H9 (cell line): ENCODE measurements around the gene STARD7. TPM values are rescaled to one million over a fixed set of nuclear protein-coding genes. Genes with fewer than 3 reads are reported as not detected.

Source experiments
- DNase-seq: peaks from one replicate; pipeline ENCODE4 v3.0.0-alpha.2; 2017
- H2AFZ ChIP-seq: one replicate; pipeline ENCODE4 v1.6.1; 2013; ENCODE audit warnings: mild to moderate bottlenecking, low read length, control low read depth, moderate library complexity
- H2AK5ac ChIP-seq: 2 replicates; pipeline ENCODE4 v1.6.1; 2013; ENCODE audit warnings: low read length, control low read depth, mixed read lengths; ENCODE audit not compliant: insufficient read length
- H2BK120ac ChIP-seq: one replicate; pipeline ENCODE4 v1.6.1; 2013; ENCODE audit warnings: low read depth, mild to moderate bottlenecking, low read length, control low read depth, inconsistent platforms; ENCODE audit not compliant: poor library complexity, severe bottlenecking
- H2BK12ac ChIP-seq: 2 replicates; pipeline ENCODE4 v1.6.1; 2013; ENCODE audit warnings: low read length, control low read depth, mixed read lengths, low read depth; ENCODE audit not compliant: insufficient read length
- H2BK15ac ChIP-seq: 2 replicates; pipeline ENCODE4 v1.6.1; 2013; ENCODE audit warnings: low read depth, low read length, control low read depth
- H2BK20ac ChIP-seq: one replicate; pipeline ENCODE4 v1.6.1; 2013; ENCODE audit warnings: low read depth, mild to moderate bottlenecking, low read length, control low read depth, inconsistent platforms; ENCODE audit not compliant: poor library complexity, severe bottlenecking
- H2BK5ac ChIP-seq: 2 replicates; pipeline ENCODE4 v1.6.1; 2013; ENCODE audit warnings: low read length, control low read depth, mixed read lengths; ENCODE audit not compliant: insufficient read length
- H3K14ac ChIP-seq: 2 replicates; pipeline ENCODE4 v1.6.1; 2013; ENCODE audit warnings: low read length, control low read depth; ENCODE audit not compliant: insufficient read depth
- H3K18ac ChIP-seq: 2 replicates; pipeline ENCODE4 v1.6.1; 2013; ENCODE audit warnings: low read depth, mild to moderate bottlenecking, mixed read lengths, low read length, control low read depth; ENCODE audit not compliant: insufficient read length
- H3K23ac ChIP-seq: 2 replicates; pipeline ENCODE4 v1.6.1; 2013; ENCODE audit warnings: low read length, control low read depth, mixed read lengths, low read depth; ENCODE audit not compliant: insufficient read length
- H3K23me2 ChIP-seq: 2 replicates; pipeline ENCODE4 v1.6.1; 2013; ENCODE audit warnings: low read depth, mild to moderate bottlenecking, mixed read lengths, low read length, control low read depth; ENCODE audit not compliant: insufficient read length, poor library complexity, severe bottlenecking
- H3K27ac ChIP-seq: 2 replicates; pipeline ENCODE4 v1.5.1; 2013; ENCODE audit warnings: low read length, control low read depth, mixed read lengths, low read depth; ENCODE audit not compliant: insufficient read length
- H3K27me3 ChIP-seq: 2 replicates; pipeline ENCODE4 v1.6.1; 2013; ENCODE audit warnings: low read length, control low read depth, inconsistent platforms; ENCODE audit not compliant: insufficient read depth
- H3K4ac ChIP-seq: 2 replicates; pipeline ENCODE4 v1.6.1; 2013; ENCODE audit warnings: low read depth, mild to moderate bottlenecking, control low read depth, inconsistent platforms, low read length, moderate library complexity
- H3K4me1 ChIP-seq: 2 replicates; pipeline ENCODE4 v1.6.1; 2013; ENCODE audit warnings: low read length, control low read depth, inconsistent platforms; ENCODE audit not compliant: insufficient read depth
- H3K4me2 ChIP-seq: 2 replicates; pipeline ENCODE4 v1.6.1; 2013; ENCODE audit warnings: low read length, control low read depth, mixed read lengths; ENCODE audit not compliant: insufficient read length, insufficient read depth
- H3K56ac ChIP-seq: 2 replicates; pipeline ENCODE4 v1.6.1; 2013; ENCODE audit warnings: low read depth, mild to moderate bottlenecking, mixed read lengths, low read length, control low read depth; ENCODE audit not compliant: insufficient read length
- H3K79me1 ChIP-seq: 2 replicates; pipeline ENCODE4 v1.6.1; 2013; ENCODE audit warnings: low read depth, mild to moderate bottlenecking, moderate library complexity, low read length, control low read depth, inconsistent platforms; ENCODE audit not compliant: insufficient read depth, poor library complexity, severe bottlenecking
- H3K79me2 ChIP-seq: 2 replicates; pipeline ENCODE4 v1.6.1; 2013; ENCODE audit warnings: low read length, control low read depth, inconsistent platforms; ENCODE audit not compliant: insufficient read depth
- H3K9ac ChIP-seq: 2 replicates; pipeline ENCODE4 v1.6.1; 2013; ENCODE audit warnings: low read length, control low read depth, mixed read lengths; ENCODE audit not compliant: insufficient read length; ENCODE audit errors: extremely low read depth
- H3K9me3 ChIP-seq: one replicate; pipeline ENCODE4 v1.6.1; 2013; ENCODE audit warnings: low read depth, low read length, inconsistent platforms; ENCODE audit not compliant: control insufficient read depth
- H3T11ph ChIP-seq: one replicate; pipeline ENCODE4 v1.6.1; 2013; ENCODE audit warnings: mild to moderate bottlenecking, low read length, control low read depth, inconsistent platforms
- H4K20me1 ChIP-seq: one replicate; pipeline ENCODE4 v1.6.1; 2013; ENCODE audit not compliant: control insufficient read depth, insufficient read length, insufficient read depth
- H4K5ac ChIP-seq: 2 replicates; pipeline ENCODE4 v1.6.1; 2013; ENCODE audit warnings: low read depth, mild to moderate bottlenecking, mixed read lengths, low read length, control low read depth; ENCODE audit not compliant: insufficient read length
- H4K8ac ChIP-seq: replicated peaks from 2 replicates; pipeline ENCODE4 v1.6.1; 2013; ENCODE audit warnings: low read length, control low read depth, mixed read lengths, low read depth; ENCODE audit not compliant: insufficient read length
- H4K91ac ChIP-seq: 2 replicates; pipeline ENCODE4 v1.6.1; 2013; ENCODE audit warnings: low read depth, mild to moderate bottlenecking, moderate library complexity, mixed read lengths, low read length, control low read depth; ENCODE audit not compliant: insufficient read length
- H3K27ac Mint-ChIP-seq, 3 experiments: 2 replicates in 2 of 3; 3 replicates in 1 of 3; pipeline ENCODE4 v1.8.0; 2020 to 2021; ENCODE audit warnings: mixed read lengths in 3 of 3, mild to moderate bottlenecking in 1 of 3, moderate library complexity in 1 of 3
- H3K27me3 Mint-ChIP-seq: 2 replicates; pipeline ENCODE4 v1.8.0; 2021; ENCODE audit warnings: low read depth, mild to moderate bottlenecking, moderate library complexity, mixed read lengths
- H3K36me3 Mint-ChIP-seq, 3 experiments: 2 replicates in 2 of 3; 3 replicates in 1 of 3; pipeline ENCODE4 v1.8.0; 2020 to 2021; ENCODE audit warnings: low read depth in 3 of 3, mixed read lengths in 3 of 3; ENCODE audit not compliant: insufficient read depth in 1 of 3
- H3K4me1 Mint-ChIP-seq, 2 experiments: 2 replicates each; pipeline ENCODE4 v1.8.0; 2020; ENCODE audit warnings: mixed read lengths in 2 of 2
- H3K4me3 Mint-ChIP-seq, 2 experiments: 2 replicates in 1 of 2; 3 replicates in 1 of 2; pipeline ENCODE4 v1.8.0; 2020 to 2021; ENCODE audit warnings: mild to moderate bottlenecking in 2 of 2, mixed read lengths in 2 of 2, moderate library complexity in 1 of 2
- H3K9me3 Mint-ChIP-seq, 2 experiments: 2 replicates in 1 of 2; 3 replicates in 1 of 2; pipeline ENCODE4 v1.8.0; 2020; ENCODE audit warnings: mild to moderate bottlenecking in 2 of 2, mixed read lengths in 2 of 2, moderate library complexity in 1 of 2
- WGBS: extraction: QIAGEN DNeasy Blood & Tissue Kit; methylation state at CpG from one replicate; pipeline ENCODE4 v1.1.7; 2013; ENCODE audit warnings: missing lambda C conversion rate, low lambda C conversion rate, mixed read lengths; ENCODE audit not compliant: insufficient read length; ENCODE audit errors: extremely low coverage; 5-methylcytosine and 5-hydroxymethylcytosine counted together
- total RNA-seq: library from RNA; stranded (reverse); gene quantifications from 2 replicates; pipeline ENCODE4 v1.2.1, GENCODE V29; 2021
- TF ChIP-seq, protein P1 (sequence below): fragments of 200-600 bp; sonication (generic); conservative IDR thresholded peaks from 3 replicates; pipeline ENCODE4 v1.8.0; 2021; ENCODE audit warnings: antibody characterized with exemption, mild to moderate bottlenecking

The STARD7 gene
- total RNA-seq, 1 experiment from 2014 or later = 212 TPM

- no peak overlapping the region for H4K91ac ChIP-seq
- H2AFZ ChIP-seq = no peak overlapping the region
- H3K79me2 ChIP-seq = no peaks in the 10 kb centered on the region
- Mint-ChIP-seq H3K27me3 (no peaks in the 10 kb centered on the region), H3K9me3 (no peaks in the 10 kb centered on the region), H3K4me3 (no peak overlapping the region), H3K36me3 (peaks cover 28 to 51% (median 47%) of the 10 kb centered on the region in 3 experiments), H3K4me1 (no peaks in the 10 kb centered on the region), H3K27ac (peak overlapping the region in 1 of 3 experiments; percentile 12; a peak in 1 of 7 replicates)
- TF ChIP-seq, protein P1, sequence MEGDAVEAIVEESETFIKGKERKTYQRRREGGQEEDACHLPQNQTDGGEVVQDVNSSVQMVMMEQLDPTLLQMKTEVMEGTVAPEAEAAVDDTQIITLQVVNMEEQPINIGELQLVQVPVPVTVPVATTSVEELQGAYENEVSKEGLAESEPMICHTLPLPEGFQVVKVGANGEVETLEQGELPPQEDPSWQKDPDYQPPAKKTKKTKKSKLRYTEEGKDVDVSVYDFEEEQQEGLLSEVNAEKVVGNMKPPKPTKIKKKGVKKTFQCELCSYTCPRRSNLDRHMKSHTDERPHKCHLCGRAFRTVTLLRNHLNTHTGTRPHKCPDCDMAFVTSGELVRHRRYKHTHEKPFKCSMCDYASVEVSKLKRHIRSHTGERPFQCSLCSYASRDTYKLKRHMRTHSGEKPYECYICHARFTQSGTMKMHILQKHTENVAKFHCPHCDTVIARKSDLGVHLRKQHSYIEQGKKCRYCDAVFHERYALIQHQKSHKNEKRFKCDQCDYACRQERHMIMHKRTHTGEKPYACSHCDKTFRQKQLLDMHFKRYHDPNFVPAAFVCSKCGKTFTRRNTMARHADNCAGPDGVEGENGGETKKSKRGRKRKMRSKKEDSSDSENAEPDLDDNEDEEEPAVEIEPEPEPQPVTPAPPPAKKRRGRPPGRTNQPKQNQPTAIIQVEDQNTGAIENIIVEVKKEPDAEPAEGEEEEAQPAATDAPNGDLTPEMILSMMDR = no peak
- no peak overlapping the region for H3K4me2 ChIP-seq
- no peak overlapping the region for H4K8ac ChIP-seq
- no peak overlapping the region for H3T11ph ChIP-seq
- H2BK15ac ChIP-seq = no peak overlapping the region
- no peak overlapping the region for H2AK5ac ChIP-seq
- no peaks in the 10 kb centered on the region for H3K4me1 ChIP-seq
- no peak overlapping the region for H3K14ac ChIP-seq
- H3K9ac ChIP-seq = no peak overlapping the region
- H3K56ac ChIP-seq = no peak overlapping the region
- WGBS = no CpG with 5 or more reads among the region's 8 CpGs
- no peak overlapping the region for H3K18ac ChIP-seq
- no peaks in the 10 kb centered on the region for H3K79me1 ChIP-seq
- no peaks in the 10 kb centered on the region for H3K27me3 ChIP-seq
- no peak overlapping the region for H3K23ac ChIP-seq
- H3K9me3 ChIP-seq = no peaks in the 10 kb centered on the region
- H2BK5ac ChIP-seq = no peak overlapping the region
- H4K20me1 ChIP-seq = no peaks in the 10 kb centered on the region
- H3K23me2 ChIP-seq = no peaks in the 10 kb centered on the region
- no peak overlapping the region for H3K4ac ChIP-seq
- H2BK12ac ChIP-seq = no peak overlapping the region
- H2BK20ac ChIP-seq = no peak overlapping the region
- H3K27ac ChIP-seq = no peak overlapping the region
- H2BK120ac ChIP-seq = no peak overlapping the region
- H4K5ac ChIP-seq = no peak overlapping the region
- DNase-seq = no peak
Measured at GRCh38 chr2:96184989-96185388, 23.6 kb downstream of the STARD7 start.
